ENCODE results near the gene SHISAL1.

Gene SHISAL1

GRCh38 chr22:44224166-44224565, 88.6 kb downstream of the SHISAL1 start:
- DNase-seq, result no peak

- no peak for DNase-seq
Observed at GRCh38 chr22:44221710-44222475, 90.9 kb downstream of the SHISAL1 start.

- DNase-seq, result no peak
Observed at GRCh38 chr22:44220727-44221680, 91.7 kb downstream of the SHISAL1 start.

GRCh38 chr22:44219101-44219870, 93.5 kb downstream of the SHISAL1 start:
- DNase-seq, result no peak

DNA sequence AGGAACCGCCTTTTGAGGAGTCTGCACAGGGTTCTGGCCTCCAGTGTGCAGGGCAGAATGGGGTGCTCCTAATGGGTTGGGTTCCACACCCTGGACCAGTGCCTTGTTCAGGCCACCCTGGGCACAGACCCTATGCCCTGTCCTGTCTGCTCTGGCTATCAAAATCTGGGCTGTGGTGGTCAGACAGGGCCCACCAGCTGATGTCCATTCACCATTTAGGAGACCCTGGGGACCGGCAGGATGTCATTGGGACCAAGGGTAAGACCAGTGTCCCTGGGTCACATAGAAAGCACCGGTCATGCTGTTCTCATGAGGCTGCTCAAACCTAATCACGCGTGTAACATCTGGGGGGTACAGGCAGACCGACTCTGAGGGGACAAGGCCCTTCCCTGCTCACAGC, 94.7 kb downstream of the SHISAL1 start:
- no peak for DNase-seq

GRCh38 chr22:44217346-44217745, 95.4 kb downstream of the SHISAL1 start:
- no peak for DNase-seq

GRCh38 chr22:44215287-44215686, 97.5 kb downstream of the SHISAL1 start:
- DNase-seq, result no peak

- DNase-seq, result no peak
Observed at GRCh38 chr22:44214764-44215163, 98.0 kb downstream of the SHISAL1 start.

GRCh38 chr22:44214187-44214586, 98.6 kb downstream of the SHISAL1 start:
- DNase-seq, result no peak

DNA sequence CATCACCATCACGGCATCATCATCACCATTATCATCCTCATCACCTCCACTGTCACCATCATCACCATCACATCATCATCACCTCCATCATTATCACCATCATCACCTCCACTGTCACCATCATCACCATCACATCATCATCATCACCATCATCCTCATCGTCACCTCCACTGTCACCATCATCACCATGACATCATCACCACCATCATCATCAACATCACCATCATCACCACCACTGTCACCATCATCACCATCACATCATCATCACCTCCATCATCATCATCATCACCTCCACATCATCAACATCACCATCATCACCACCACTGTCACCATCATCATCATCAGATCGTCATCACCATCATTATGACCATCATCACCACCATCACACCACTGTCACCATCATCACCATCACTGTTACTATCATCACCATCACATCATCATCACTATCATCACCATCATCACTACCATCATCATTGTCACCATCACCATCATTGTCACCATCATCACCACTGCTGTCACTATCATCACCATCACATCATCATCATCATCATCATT, 99.2 kb downstream of the SHISAL1 start:
- no peak for DNase-seq

- DNase-seq, result no peak
Observed at GRCh38 chr22:44212936-44213335, 99.8 kb downstream of the SHISAL1 start.

- DNase-seq, result no peak
Observed at GRCh38 chr22:44211946-44212930, 100.5 kb downstream of the SHISAL1 start.

DNA sequence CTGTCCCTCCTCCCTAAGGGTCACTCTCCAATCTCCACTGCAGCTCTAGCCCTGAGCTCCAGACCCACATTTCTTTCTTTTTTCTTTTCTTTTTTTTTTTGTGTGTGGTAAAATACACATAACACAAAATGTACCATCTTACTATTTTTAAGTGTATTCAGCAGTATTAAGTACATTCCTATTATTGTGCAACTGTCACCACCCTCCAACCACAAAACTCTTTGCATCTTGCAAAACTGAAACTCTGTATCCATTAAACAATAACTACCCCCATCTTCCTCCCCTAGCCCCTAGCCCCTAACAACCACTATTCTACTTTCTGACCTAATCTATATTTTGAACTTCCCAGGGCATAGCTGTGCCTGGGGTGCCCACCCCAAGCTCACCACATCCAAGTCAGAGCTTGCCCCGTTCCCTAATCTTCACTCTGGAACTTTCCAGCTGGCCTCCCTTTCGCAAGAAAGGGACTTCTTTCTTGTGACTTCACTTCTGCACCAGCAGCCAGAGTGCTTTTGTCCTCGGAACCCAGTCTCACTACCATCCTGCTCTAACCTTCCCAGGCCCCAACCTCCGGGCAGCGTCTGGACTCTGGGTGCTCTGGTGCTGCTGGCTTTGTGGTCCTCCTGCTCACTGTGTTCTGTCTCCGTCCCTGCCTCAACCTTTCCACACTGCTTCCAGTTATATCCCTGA, 101.3 kb downstream of the SHISAL1 start:
- DNase-seq, result no peak

DNA sequence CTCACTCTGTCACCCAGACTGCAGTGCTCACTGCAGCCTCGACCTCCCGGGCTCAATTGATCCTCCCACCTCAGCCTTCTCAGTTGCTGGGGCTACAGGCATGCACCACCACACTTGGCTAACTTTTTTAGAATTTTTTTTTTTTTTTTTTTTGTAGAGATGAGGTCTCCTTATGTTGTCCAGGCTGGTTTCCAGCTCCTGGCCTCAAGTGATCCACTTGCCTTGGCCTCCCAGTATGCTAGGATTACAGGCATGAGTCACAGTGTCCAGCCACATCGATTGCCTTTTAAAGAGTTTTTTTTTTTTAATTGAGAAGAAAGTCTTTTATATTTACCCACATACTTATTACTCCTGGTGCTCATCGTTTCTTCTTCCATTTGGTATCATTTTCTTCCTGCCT, 102.0 kb downstream of the SHISAL1 start:
- no peak for DNase-seq

DNA sequence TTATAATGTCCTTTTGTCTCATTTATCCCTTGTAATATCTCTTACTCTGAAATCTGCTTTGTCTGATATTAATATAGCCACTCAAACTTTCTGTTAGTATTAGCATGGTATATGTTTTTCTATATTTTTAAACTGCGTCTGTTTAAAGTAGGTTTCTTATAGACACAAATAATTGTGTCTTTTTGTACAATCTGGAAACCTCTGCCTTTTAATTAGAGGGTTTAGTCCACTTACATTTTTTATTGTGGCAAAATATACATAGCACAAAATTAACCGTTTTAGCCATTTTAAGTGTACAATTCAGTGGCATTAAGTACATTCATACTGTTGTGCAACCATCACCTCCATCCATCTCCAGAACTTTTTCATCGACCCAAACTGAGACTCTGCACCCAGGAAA, 103.4 kb downstream of the SHISAL1 start:
- no peak for DNase-seq

DNA sequence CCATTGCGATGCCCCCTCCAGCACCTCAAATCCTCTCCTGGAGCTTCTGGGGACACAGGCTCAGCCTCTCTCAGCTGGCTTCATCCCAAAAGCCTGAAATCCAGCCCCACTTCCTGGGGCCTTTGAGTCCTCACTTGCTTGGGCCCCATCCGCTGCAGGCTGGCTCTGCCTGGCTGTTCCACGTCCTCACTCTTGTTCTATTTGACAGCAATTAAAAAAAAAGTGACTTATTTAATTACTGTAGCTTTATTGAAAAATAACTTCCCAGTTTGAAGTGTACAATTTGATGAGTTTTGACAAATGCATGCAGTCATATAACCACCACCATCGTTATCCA, 104.8 kb downstream of the SHISAL1 start:
- DNase-seq, result no peak

DNA sequence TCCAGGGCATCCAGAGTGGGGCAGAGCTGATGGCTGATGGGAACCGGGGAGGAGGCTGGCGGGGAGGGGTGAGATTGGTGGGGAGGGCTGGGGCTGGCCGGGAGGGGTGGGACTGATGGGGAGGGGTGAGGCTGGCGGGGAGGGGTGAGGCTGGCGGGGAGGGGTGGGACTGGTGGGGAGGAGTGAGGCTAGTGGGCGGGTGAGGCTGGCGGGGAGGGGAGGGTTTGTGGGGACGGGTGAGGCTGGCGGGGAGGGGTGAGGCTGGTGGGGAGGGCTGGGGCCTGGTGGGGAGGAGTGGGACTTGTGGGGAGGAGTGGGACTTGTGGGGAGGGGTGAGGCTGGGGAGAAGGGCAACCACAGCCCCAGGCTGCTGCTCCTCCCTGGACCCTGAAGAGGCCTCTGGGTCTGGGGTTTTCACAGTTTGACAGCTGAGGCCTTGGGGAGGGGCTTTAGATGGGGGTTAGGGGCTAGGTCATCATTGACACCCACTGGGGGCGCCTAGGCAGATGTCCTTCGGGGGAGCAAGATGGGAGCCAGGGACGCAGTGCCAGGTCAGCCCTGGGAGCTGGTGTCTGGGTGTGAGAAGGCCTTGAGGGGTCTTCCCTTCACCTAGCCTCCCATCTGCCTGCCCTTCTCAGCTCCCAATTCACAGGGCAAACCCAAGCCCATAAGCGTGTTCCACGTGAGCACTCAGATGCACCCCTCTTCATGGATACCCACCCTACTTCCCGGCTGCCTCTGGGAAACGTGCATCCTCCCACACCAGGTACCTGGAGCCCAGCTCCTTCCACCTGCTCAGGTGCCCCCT, 105.4 kb downstream of the SHISAL1 start:
- DNase-seq, result no peak

GRCh38 chr22:44206696-44207095, 106.1 kb downstream of the SHISAL1 start:
- DNase-seq, result no peak

DNA sequence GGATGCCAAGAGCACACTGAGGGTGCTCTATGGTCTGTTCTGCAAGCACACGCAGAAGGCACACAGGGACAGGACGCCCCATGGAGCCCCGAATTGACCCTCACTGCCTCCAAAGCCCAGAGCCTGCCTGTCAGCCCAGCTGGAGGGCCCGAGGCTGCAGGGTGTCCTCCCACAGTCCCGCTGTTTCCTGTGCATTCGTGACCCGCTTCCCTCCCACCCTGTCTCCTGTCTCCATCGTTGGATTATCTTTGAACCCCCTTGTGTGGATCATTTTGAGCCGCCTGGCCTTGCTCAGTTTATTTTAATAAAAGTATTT, 106.5 kb downstream of the SHISAL1 start:
- no peak for DNase-seq
